Breast epithelium (tissue), 3 donors: Measurements from ENCODE around the gene ACVR2A.

Source experiments
- POLR2A ChIP-seq: fragments of 450-650 bp; IDR thresholded peaks from one replicate; pipeline ENCODE4 v1.6.1; 2016; ENCODE audit warnings: antibody characterized with exemption, mild to moderate bottlenecking, moderate library complexity
- TF ChIP-seq, protein P1 (sequence below), 3 donors: fragments of 450-650 bp; IDR thresholded peaks; one replicate each; pipeline ENCODE4 v1.5.1; 2016 to 2017; ENCODE audit warnings: antibody characterized with exemption in 3 of 3, mild to moderate bottlenecking in 3 of 3, moderate library complexity in 3 of 3

DNA sequence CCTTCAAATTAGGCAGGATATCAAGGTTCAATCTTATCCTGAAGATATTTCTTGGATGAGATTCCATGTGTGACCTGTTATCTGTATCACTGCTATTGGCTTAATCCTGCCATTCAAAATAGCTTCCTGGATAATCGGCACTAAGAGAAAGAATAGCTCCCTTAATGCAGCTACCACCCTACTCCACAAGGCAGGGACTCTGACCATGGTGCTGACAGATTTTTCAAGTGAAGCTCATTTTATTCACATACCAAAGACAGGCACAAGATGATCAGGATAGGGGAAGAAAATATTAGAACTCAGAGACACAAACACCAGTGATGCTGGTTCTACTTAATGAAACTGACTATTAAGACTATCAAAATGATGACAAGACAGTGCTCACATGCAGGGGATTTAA is 100.8 kb downstream of the ACVR2A start:
- TF ChIP-seq, protein P1, sequence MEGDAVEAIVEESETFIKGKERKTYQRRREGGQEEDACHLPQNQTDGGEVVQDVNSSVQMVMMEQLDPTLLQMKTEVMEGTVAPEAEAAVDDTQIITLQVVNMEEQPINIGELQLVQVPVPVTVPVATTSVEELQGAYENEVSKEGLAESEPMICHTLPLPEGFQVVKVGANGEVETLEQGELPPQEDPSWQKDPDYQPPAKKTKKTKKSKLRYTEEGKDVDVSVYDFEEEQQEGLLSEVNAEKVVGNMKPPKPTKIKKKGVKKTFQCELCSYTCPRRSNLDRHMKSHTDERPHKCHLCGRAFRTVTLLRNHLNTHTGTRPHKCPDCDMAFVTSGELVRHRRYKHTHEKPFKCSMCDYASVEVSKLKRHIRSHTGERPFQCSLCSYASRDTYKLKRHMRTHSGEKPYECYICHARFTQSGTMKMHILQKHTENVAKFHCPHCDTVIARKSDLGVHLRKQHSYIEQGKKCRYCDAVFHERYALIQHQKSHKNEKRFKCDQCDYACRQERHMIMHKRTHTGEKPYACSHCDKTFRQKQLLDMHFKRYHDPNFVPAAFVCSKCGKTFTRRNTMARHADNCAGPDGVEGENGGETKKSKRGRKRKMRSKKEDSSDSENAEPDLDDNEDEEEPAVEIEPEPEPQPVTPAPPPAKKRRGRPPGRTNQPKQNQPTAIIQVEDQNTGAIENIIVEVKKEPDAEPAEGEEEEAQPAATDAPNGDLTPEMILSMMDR (IDR thresholded peaks at IDR 0.05), result no peak
- no peak for TF ChIP-seq POLR2A
